WERI-Rb-1 (cell line): ENCODE results near the gene GAGE10.
"Not testable (repeated sequence)": the region's sequence is repeated elsewhere in the genome, so short reads cannot be mapped to it uniquely, and the experiment has no call there.

Source experiments
- DNase-seq: peaks from one replicate; pipeline ENCODE4 v3.0.0-alpha.2; 2020
- H3K27ac ChIP-seq: fragments of 250-450 bp; sonication (Bioruptor Pico); 2 replicates; pipeline ENCODE4 v1.5.1; 2020; ENCODE audit warnings: mild to moderate bottlenecking, moderate library complexity
- H3K27me3 ChIP-seq: fragments of 250-450 bp; sonication (Bioruptor Pico); 2 replicates; pipeline ENCODE4 v1.5.1; 2021; ENCODE audit warnings: mild to moderate bottlenecking, low read depth, moderate library complexity; ENCODE audit not compliant: insufficient read depth, severe bottlenecking
- H3K36me3 ChIP-seq: fragments of 250-450 bp; sonication (Bioruptor Pico); 2 replicates; pipeline ENCODE4 v1.5.1; 2020; ENCODE audit warnings: mild to moderate bottlenecking, moderate library complexity
- H3K4me3 ChIP-seq: 2 replicates; pipeline ENCODE4 v1.5.1; 2011; ENCODE audit warnings: low read depth, mild to moderate bottlenecking, control low read depth, low read length
- H3K9me3 ChIP-seq: fragments of 250-450 bp; sonication (Bioruptor Pico); 2 replicates; pipeline ENCODE4 v1.5.1; 2021; ENCODE audit warnings: mild to moderate bottlenecking, moderate library complexity; ENCODE audit not compliant: severe bottlenecking
- TF ChIP-seq, protein P1 (sequence below): IDR thresholded peaks from 2 replicates; pipeline ENCODE4 v1.5.1; 2011; ENCODE audit warnings: low read depth, mild to moderate bottlenecking, control low read depth, inconsistent platforms, low read length

The GAGE10 gene

DNA sequence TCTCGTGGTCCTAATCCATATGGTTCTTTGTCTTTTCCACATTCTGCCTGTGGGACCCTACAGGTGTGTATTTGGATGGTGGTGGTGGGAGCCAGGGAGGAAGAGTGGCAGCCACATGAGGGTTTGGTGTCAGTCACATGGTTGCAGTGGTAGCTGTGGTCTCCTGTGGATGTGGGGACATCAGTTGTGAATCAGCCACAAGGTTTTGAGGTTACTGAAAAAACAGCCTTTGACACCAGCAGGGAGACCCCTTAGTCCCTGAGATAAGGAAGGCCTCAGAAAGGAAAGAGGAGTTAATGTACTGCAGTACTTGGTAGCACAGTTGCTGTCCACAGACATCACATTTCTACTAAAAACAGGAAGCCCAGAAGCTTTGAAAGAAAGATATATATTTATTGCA is 15.8 kb upstream of the GAGE10 start:
- Histone ChIP-seq H3K27ac (no peak overlapping the region), H3K27me3 (peaks cover 28% of the 10 kb centered on the region), H3K36me3 (no peaks in the 10 kb centered on the region), H3K4me3 (no peak overlapping the region), H3K9me3 (no peaks in the 10 kb centered on the region)
- no peak for DNase-seq
- TF ChIP-seq, protein P1, sequence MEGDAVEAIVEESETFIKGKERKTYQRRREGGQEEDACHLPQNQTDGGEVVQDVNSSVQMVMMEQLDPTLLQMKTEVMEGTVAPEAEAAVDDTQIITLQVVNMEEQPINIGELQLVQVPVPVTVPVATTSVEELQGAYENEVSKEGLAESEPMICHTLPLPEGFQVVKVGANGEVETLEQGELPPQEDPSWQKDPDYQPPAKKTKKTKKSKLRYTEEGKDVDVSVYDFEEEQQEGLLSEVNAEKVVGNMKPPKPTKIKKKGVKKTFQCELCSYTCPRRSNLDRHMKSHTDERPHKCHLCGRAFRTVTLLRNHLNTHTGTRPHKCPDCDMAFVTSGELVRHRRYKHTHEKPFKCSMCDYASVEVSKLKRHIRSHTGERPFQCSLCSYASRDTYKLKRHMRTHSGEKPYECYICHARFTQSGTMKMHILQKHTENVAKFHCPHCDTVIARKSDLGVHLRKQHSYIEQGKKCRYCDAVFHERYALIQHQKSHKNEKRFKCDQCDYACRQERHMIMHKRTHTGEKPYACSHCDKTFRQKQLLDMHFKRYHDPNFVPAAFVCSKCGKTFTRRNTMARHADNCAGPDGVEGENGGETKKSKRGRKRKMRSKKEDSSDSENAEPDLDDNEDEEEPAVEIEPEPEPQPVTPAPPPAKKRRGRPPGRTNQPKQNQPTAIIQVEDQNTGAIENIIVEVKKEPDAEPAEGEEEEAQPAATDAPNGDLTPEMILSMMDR: no peak

DNA sequence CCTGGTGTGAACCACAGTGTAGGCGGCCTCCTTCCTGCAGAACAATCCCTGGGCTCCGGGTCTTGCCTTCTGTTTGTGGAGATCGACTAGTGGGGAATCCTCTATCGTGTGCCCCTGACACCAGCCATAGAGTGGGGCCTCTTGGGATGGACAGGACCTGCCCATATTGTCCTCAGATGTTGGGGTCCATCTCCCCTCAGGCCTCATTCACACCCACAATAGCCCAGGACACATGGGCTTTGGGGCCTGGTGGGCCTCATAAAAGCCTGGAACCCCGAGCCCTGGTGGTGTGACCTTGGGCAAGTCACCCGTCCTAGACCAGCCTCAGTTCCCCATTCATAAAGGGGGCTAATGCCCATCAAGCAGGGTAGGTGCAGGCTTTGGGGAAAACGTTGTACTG is 13.2 kb upstream of the GAGE10 start:
- H3K27me3 ChIP-seq: peaks cover 26% of the 10 kb centered on the region
- TF ChIP-seq, protein P1: no peak

DNA sequence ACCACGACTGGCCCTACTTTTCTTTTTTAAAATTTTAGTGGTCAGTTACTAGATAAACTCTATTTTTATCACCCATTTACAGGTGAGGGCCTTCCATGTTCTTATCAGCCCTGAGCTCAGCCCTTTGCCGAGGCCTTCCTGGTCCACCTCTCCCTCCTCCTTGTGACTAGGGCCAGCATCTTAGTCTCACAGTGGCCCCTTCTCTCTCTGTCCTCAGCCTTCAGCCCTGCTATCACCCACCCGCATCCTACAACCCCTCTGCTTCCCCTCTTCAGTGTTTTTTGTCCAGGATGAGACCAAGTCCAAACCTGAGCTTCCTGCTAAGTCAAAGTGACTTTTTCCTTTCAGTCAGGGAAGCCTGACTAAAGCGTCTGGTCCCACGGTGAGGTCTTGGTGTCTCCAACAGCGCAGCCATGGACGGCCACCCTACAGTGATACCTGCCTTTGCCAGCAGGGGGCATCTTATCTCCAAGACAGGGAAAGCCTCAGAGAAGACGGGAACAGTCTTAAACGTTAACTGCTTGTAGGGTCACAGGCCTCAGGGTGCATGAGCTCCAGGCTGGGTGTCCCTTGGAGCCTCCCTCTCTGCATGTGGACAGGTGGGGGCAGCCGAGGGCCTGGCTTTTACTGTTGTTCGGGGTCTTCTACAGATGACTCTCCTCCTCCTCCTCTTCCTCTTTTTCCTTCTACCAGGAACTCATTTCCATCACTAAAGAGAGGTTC is 11.7 kb upstream of the GAGE10 start:
- TF ChIP-seq, protein P1: peak; percentile 83
- Histone ChIP-seq H3K36me3 (no peaks in the 10 kb centered on the region), H3K27ac (no peak overlapping the region), H3K27me3 (peaks cover 30% of the 10 kb centered on the region), H3K9me3 (no peaks in the 10 kb centered on the region), H3K4me3 (no peak overlapping the region)
- peak; percentile 66 for DNase-seq

More for the DNA sequence above, 13.2 kb upstream of the GAGE10 start:
- H3K9me3 ChIP-seq: no peaks in the 10 kb centered on the region
- DNase-seq: no peak
- H3K4me3 ChIP-seq: no peak overlapping the region
- H3K27ac ChIP-seq: no peak overlapping the region
- no peaks in the 10 kb centered on the region for H3K36me3 ChIP-seq

DNA sequence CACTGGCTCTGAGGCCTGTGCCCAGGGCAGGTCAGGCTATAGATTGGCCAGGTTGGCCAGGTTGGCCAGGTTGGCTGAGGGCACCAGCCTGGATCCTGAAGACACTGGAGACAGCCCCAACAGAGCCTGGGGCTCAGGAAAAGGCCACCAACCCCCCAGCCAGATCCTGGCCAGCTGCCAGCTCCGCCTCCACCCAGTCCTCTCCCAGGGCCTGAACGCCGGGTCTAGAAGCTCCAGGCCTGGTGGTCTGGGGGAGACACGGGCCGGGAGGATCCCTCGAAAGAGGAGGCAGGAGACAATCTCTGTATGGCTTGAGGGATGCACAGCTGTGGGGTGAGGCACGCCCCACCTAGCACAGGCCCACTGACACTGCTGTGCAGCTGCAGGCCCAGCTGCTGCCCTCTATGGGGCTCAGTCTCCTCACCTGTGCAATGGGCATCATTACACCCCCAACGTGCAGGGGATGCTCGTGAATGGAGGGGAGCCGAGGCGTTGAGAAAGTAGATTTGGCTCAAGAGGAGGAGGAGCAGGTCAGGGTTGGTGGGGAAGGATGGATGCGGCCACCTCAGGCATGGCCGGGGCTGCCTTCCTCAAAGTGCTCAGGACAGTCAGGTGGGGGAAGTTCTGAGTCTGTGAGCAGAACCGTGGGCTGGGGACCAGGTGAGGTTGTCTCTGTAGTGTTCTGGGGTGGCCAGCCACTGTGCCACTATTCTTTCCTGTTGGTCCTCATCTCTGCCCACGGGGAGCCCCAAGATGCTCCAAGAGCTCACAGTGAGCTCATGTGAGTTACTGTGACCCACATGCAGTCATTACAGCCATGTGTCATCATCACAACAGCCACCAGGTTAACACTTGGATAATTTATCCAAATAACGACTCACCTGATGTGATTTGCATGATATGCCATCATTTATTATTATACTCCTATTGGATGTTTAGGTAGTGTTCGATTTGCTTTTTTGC is 10.8 kb upstream of the GAGE10 start:
- TF ChIP-seq, protein P1: no peak
- no peak overlapping the region for H3K4me3 ChIP-seq
- H3K36me3 ChIP-seq: no peaks in the 10 kb centered on the region
- no peak for DNase-seq
- H3K27me3 ChIP-seq: peaks cover 30% of the 10 kb centered on the region
- no peaks in the 10 kb centered on the region for H3K9me3 ChIP-seq
- no peak overlapping the region for H3K27ac ChIP-seq

DNA sequence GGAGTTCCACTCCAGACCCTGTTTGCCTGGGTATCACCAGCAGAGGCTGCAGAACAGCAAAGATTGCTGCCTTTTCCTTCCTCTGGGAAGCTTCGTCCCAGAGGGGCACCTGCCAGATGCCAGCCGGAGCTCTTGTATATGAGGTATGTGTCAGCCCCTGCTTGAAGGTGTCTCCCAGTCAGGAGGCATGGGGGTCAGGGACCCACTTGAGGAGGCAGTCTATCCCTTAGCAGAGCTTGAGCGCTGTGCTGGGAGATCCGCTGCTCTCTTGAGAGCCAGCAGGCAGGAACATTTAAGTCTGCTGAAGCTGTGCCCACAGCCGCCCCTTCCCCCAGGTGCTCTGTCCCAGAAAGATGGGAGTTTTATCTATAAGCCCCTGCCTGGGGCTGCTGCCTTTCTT is 4.2 kb upstream of the GAGE10 start:
- not testable (repeated sequence) for H3K4me3 ChIP-seq, H3K9me3 ChIP-seq, DNase-seq, H3K36me3 ChIP-seq, H3K27ac ChIP-seq
- H3K27me3 ChIP-seq: peaks cover 52% of the 10 kb centered on the region

DNA sequence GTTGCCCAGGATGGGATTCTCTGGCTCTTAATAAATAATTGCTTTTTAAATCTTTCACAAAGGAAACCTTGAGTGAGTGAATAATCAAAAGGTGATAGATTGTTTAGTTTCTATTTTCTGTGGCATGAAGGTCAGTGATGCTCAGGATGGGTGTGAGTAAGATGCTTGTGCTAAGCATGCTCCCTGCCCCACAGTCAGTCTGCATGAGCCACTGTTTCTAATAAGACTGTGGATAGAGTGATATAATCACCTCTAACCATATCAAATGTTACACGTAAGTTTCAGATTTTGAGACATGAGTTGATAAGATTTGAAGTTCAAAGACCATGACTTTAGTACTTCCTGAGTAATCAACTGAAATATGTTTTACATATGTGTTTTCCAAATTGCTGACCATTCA is 2.7 kb upstream of the GAGE10 start:
- no peaks in the 10 kb centered on the region for H3K36me3 ChIP-seq
- H3K27me3 ChIP-seq: peaks cover 51% of the 10 kb centered on the region
- H3K27ac ChIP-seq: no peak overlapping the region
- no peak for DNase-seq
- no peaks in the 10 kb centered on the region for H3K9me3 ChIP-seq
- TF ChIP-seq, protein P1: no peak
- no peak overlapping the region for H3K4me3 ChIP-seq

DNA sequence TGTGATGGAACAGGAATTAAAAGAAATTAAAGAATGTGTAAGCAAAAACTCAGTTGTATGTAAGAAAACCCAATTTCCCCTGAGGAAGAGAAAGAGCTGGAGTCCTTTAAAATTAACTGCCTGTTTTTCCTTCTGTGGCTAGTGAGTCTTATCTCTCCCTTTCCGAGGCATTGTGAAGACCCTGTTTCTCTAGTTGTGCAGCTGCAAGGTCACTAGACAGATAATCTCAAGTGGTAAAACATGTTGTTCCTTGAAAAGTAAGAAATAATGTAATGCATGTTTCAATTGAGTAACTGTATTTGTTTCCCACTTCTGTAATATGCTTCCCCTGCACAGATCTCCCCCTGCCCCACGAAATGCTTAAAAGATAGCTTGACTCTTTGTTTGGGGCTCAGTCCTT is 4.3 kb downstream of the GAGE10 start:
- not testable (repeated sequence) for H3K36me3 ChIP-seq, DNase-seq, H3K9me3 ChIP-seq, H3K4me3 ChIP-seq, H3K27ac ChIP-seq
- peaks cover 74% of the 10 kb centered on the region for H3K27me3 ChIP-seq
